ENCODE measurements around the gene TMEM63A.
"Not testable (repeated sequence)": the region's sequence is repeated elsewhere in the genome, so short reads cannot be mapped to it uniquely, and the experiment has no call there.

TMEM63A gene

GRCh38 chr1:225842788-225843425 lies 39.3 kb downstream of the TMEM63A start:
- Histone ChIP-seq H3K36me3 (ENCODE audit: control insufficient read depth, insufficient read depth, low read length) (peaks cover 6% of the 10 kb centered on the region), H3K4me3 (replicated peaks; ENCODE audit: low read depth, low read length) (no peak overlapping the region), H3K27me3 (replicated peaks; ENCODE audit: control insufficient read depth, insufficient read depth, low read length) (no peaks in the 10 kb centered on the region)
- no peak for DNase-seq (ENCODE audit: extremely low read depth, insufficient read length)
- TF ChIP-seq CTCF (IDR thresholded peaks at IDR 0.05; ENCODE audit: insufficient read depth, low read length, poor library complexity, severe bottlenecking), result no peak

- Histone ChIP-seq H3K4me3 (replicated peaks; ENCODE audit: low read depth, low read length) (no peak overlapping the region), H3K27me3 (replicated peaks; ENCODE audit: control insufficient read depth, insufficient read depth, low read length) (no peaks in the 10 kb centered on the region), H3K36me3 (ENCODE audit: control insufficient read depth, insufficient read depth, low read length) (peaks cover 6% of the 10 kb centered on the region)
- TF ChIP-seq CTCF (IDR thresholded peaks at IDR 0.05; ENCODE audit: insufficient read depth, low read length, poor library complexity, severe bottlenecking), result no peak
- DNase-seq (ENCODE audit: extremely low read depth, insufficient read length), result no peak
These were observed 40.1 kb downstream of the TMEM63A start for GRCh38 chr1:225842074-225842473.

- Histone ChIP-seq H3K27me3 (replicated peaks; ENCODE audit: control insufficient read depth, insufficient read depth, low read length) (no peaks in the 10 kb centered on the region), H3K4me3 (replicated peaks; ENCODE audit: low read depth, low read length) (no peak overlapping the region), H3K36me3 (ENCODE audit: control insufficient read depth, insufficient read depth, low read length) (no peaks in the 10 kb centered on the region)
- no peak for TF ChIP-seq CTCF (IDR thresholded peaks at IDR 0.05; ENCODE audit: insufficient read depth, low read length, poor library complexity, severe bottlenecking)
- DNase-seq (ENCODE audit: extremely low read depth, insufficient read length), result no peak
These were observed 41.5 kb downstream of the TMEM63A start for GRCh38 chr1:225840713-225841112.

GRCh38 chr1:225840223-225840610 lies 42.0 kb downstream of the TMEM63A start:
- Histone ChIP-seq H3K27me3 (replicated peaks; ENCODE audit: control insufficient read depth, insufficient read depth, low read length) (no peaks in the 10 kb centered on the region), H3K4me3 (replicated peaks; ENCODE audit: low read depth, low read length) (no peak overlapping the region), H3K36me3 (ENCODE audit: control insufficient read depth, insufficient read depth, low read length) (no peaks in the 10 kb centered on the region)
- no peak for TF ChIP-seq CTCF (IDR thresholded peaks at IDR 0.05; ENCODE audit: insufficient read depth, low read length, poor library complexity, severe bottlenecking)
- no peak for DNase-seq (ENCODE audit: extremely low read depth, insufficient read length)

- H3K36me3 ChIP-seq (ENCODE audit: control insufficient read depth, insufficient read depth, low read length), result no peaks in the 10 kb centered on the region
- no peak for TF ChIP-seq CTCF (IDR thresholded peaks at IDR 0.05; ENCODE audit: insufficient read depth, low read length, poor library complexity, severe bottlenecking)
- no peak for DNase-seq (ENCODE audit: extremely low read depth, insufficient read length)
- H3K4me3 ChIP-seq (replicated peaks; ENCODE audit: low read depth, low read length), result no peak overlapping the region
- H3K27me3 ChIP-seq (replicated peaks; ENCODE audit: control insufficient read depth, insufficient read depth, low read length), result no peaks in the 10 kb centered on the region
These were observed 43.4 kb downstream of the TMEM63A start for GRCh38 chr1:225838793-225839192.

GRCh38 chr1:225836296-225836695 lies 45.9 kb downstream of the TMEM63A start:
- not testable (repeated sequence) for H3K36me3 ChIP-seq (ENCODE audit: control insufficient read depth, insufficient read depth, low read length); H3K27me3 ChIP-seq (replicated peaks; ENCODE audit: control insufficient read depth, insufficient read depth, low read length); H3K4me3 ChIP-seq (replicated peaks; ENCODE audit: low read depth, low read length); DNase-seq (ENCODE audit: extremely low read depth, insufficient read length)

Measured in GM06990 (cell line).